Kidney (tissue), 14 donors: ENCODE results near the gene THSD4. TPM values are rescaled to one million over a fixed set of nuclear protein-coding genes. Genes with fewer than 3 reads are reported as not detected.
A peak's percentile ranks its signal among the peaks of the same experiment; 100 is the strongest.

Source experiments
- DNase-seq, 5 donors: peaks; one replicate each; pipeline ENCODE4 v3.0.0-alpha.2; 2013 to 2020
- FAIRE-seq: peaks from 2 replicates; lab custom pipeline; 2012; peaks lifted over from hg19 to GRCh38; lab: Jason Lieb, UNC
- H3K27ac ChIP-seq, 2 donors: one replicate each; pipeline ENCODE4 v1.7.0; 2013; ENCODE audit warnings: low read depth in 2 of 2, low read length in 2 of 2, inconsistent platforms in 1 of 2
- H3K27me3 ChIP-seq: one replicate; pipeline ENCODE4 v1.7.1; 2013; ENCODE audit warnings: low read length, inconsistent platforms; ENCODE audit not compliant: control insufficient read depth, insufficient read depth
- H3K36me3 ChIP-seq, 3 donors: one replicate each; pipeline versions ENCODE4 v1.7.0 to v1.7.1; 2013; ENCODE audit warnings: low read length in 3 of 3, control low read depth in 1 of 3, inconsistent platforms in 1 of 3; ENCODE audit not compliant: insufficient read depth in 3 of 3, control insufficient read depth in 2 of 3
- H3K4me1 ChIP-seq, 3 donors: one replicate each; pipeline versions ENCODE4 v1.7.0 to v1.7.1; 2013; ENCODE audit warnings: low read length in 3 of 3, inconsistent platforms in 1 of 3, low read depth in 1 of 3; ENCODE audit not compliant: control insufficient read depth in 2 of 3, insufficient read depth in 2 of 3
- H3K4me3 ChIP-seq, 3 donors: one replicate each; pipeline versions ENCODE4 v1.7.0 to v1.8.1; 2013; ENCODE audit warnings: low read length in 3 of 3, control low read depth in 1 of 3, inconsistent platforms in 1 of 3
- H3K9ac ChIP-seq, 3 donors: one replicate each; pipeline versions ENCODE4 v1.7.0 to v1.7.1; 2013; ENCODE audit warnings: low read length in 3 of 3, control low read depth in 1 of 3, inconsistent platforms in 1 of 3
- H3K9me3 ChIP-seq, 3 donors: one replicate each; pipeline versions ENCODE4 v1.7.0 to v1.7.1; 2013; ENCODE audit warnings: low read length in 3 of 3, control low read depth in 1 of 3, inconsistent platforms in 1 of 3; ENCODE audit not compliant: control insufficient read depth in 2 of 3, insufficient read depth in 1 of 3
- intact Hi-C: fragments of 100-400 bp; cut with DNase I; formaldehyde crosslinking; loops from one replicate; pipeline ENCODE4 v1.11.1; 2022
- polyA plus RNA-seq: library from polyadenylated mRNA; stranded (reverse); fragments of 350-450 nt; fragmentation: Illumina TruSeq; extraction: RNeasy Lipid Tissue Mini Kit (QIAGEN cat#74804); gene quantifications from one replicate; pipeline ENCODE4 v1.2.3, GENCODE V29; 2014; ENCODE audit warnings: low read depth, low replicate concordance; ENCODE audit not compliant: insufficient read depth
- total RNA-seq: library from RNA; stranded (reverse); fragmentation: NEBNext Ultra II Directional; extraction: Animal tissue kit (Norgen Biotek cat#: 25700); gene quantifications from one replicate; pipeline ENCODE4 v1.2.1, GENCODE V29; 2021
- TF ChIP-seq, protein P1 (sequence below): IDR thresholded peaks from 3 replicates; pipeline ENCODE4 v1.5.1; 2012; ENCODE audit warnings: mild to moderate bottlenecking, moderate library complexity, borderline replicate concordance; ENCODE audit not compliant: insufficient read depth; ENCODE audit errors: extremely low read depth
- donor health status: control.
- donor health status: control.
- donor health status: control.
- donor health status: control.
- donor health status: control.
- donor health status: DM: yes; HTN: yes; CAD: no.
- donor health status: Normal renal cell carcinoma (clear cell type).

THSD4 gene
- total and polyA plus RNA-seq, 2 donors from 2014 or later = 9.4 to 36.3 TPM

DNA sequence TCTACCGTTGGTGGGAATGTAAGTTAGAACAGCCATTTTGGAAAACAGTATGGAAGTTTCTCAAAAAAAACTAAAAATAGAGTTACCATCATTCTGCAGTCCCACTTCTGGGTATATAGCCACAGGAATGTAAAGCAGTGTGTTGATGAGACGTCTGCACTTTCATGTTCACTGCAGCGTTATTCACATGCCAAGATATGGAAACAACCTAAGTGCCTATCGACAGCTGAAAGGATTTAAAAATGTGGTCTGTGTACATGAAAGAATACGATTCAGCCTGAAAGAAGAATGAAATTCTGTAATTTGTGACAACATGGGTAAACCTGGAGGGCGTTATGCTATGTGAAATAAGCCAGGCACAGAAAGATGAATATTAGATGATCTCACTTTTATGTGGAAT lies 157.7 kb downstream of the THSD4 start:
- Histone ChIP-seq H3K4me1 (no peaks in the 10 kb centered on the region), H3K4me3 (no peak overlapping the region), H3K36me3 (no peaks in the 10 kb centered on the region), H3K27ac (no peak overlapping the region), H3K9ac (no peak overlapping the region), H3K9me3 (peaks cover 0 to 4% (median 0%) of the 10 kb centered on the region in 3 donors), H3K27me3 (no peaks in the 10 kb centered on the region)
- intact Hi-C loops = no loop called here
- DNase-seq = no peak
- no peak for FAIRE-seq
- TF ChIP-seq, protein P1, sequence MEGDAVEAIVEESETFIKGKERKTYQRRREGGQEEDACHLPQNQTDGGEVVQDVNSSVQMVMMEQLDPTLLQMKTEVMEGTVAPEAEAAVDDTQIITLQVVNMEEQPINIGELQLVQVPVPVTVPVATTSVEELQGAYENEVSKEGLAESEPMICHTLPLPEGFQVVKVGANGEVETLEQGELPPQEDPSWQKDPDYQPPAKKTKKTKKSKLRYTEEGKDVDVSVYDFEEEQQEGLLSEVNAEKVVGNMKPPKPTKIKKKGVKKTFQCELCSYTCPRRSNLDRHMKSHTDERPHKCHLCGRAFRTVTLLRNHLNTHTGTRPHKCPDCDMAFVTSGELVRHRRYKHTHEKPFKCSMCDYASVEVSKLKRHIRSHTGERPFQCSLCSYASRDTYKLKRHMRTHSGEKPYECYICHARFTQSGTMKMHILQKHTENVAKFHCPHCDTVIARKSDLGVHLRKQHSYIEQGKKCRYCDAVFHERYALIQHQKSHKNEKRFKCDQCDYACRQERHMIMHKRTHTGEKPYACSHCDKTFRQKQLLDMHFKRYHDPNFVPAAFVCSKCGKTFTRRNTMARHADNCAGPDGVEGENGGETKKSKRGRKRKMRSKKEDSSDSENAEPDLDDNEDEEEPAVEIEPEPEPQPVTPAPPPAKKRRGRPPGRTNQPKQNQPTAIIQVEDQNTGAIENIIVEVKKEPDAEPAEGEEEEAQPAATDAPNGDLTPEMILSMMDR = no peak

DNA sequence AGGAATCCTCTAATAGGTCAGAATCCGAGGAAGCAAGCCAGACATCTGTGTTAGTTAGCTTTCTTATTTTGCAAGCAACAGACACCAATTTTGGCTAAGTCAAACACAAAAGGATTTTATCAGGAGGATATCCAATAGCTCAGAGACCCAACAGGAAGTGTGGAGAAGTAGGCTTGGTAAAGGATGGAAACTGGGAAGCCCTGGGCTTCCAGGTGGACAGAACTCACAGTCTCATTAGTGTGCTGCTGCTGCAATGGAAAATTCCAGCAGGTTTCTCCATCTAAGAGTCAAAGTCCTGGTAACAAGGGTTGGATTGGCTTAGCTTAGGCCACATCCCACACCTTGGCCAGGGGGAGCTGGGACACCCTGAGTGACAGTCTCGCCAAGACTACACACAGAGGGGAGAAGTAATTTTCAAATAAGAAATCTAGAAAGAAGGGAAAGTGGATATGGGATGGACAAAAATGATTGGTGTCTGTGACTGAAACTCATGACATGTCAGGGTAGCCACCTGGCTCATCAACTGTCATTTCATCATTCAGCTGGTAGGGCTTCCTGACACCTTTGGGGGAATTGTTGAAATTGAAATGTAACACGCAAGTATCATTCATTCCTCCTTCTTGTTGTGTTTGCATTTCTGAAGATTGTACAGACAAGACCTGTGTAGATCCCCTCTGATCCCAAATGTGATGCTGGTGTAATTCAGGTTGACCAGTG lies 158.6 kb downstream of the THSD4 start:
- H3K9ac ChIP-seq = no peak overlapping the region
- H3K36me3 ChIP-seq = no peaks in the 10 kb centered on the region
- intact Hi-C loops = no loop called here
- peaks cover 0 to 4% (median 0%) of the 10 kb centered on the region in 3 donors for H3K9me3 ChIP-seq
- DNase-seq = no peak
- no peak for FAIRE-seq
- TF ChIP-seq, protein P1 = no peak
- no peak overlapping the region for H3K27ac ChIP-seq
- no peak overlapping the region for H3K4me3 ChIP-seq
- H3K4me1 ChIP-seq = peaks cover 0 to 7% (median 0%) of the 10 kb centered on the region in 3 donors
- H3K27me3 ChIP-seq = no peaks in the 10 kb centered on the region

DNA sequence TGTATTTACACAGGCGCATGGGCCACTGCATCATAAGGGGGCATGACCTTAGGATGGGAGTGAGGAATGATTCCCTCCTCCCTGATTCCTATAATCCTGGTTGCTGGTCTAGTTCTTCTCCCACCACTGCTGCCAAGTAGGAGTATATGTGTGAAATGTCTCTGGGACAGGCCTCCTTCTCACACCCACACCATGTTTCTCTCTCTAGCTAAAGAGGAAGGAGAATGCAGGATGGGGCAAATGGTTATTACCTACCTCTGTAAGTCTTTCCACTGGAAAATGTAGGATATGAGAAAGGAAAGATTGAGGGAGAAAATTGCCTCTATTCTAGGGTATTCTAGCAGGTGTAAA lies 159.2 kb downstream of the THSD4 start:
- Histone ChIP-seq H3K27me3 (no peaks in the 10 kb centered on the region), H3K9me3 (peaks cover 0 to 4% (median 0%) of the 10 kb centered on the region in 3 donors), H3K27ac (no peak overlapping the region), H3K4me3 (no peak overlapping the region), H3K4me1 (peaks cover 0 to 8% (median 0%) of the 10 kb centered on the region in 3 donors), H3K36me3 (no peaks in the 10 kb centered on the region), H3K9ac (no peak overlapping the region)
- FAIRE-seq (no peak), DNase-seq (no peak)
- intact Hi-C loops = no loop called here
- TF ChIP-seq, protein P1 = no peak

DNA sequence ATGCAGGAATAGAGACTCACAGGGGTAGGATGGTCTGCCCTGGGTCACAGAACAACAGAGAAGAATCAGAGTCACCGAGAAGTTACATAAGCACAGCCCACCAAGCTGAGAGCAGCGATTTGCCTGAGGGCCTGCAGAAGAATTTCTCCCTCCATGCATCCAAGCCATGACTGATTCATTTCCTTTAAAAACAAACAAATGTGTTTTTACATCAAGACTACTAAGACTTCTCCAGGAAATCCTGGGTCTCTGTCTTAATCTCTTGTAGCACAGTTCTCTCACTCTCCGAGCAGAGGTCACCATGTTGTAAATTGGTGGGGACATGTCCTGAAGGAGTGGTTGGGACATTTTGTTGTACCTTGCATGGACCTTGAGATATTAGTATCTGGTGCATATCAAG lies 159.8 kb downstream of the THSD4 start:
- intact Hi-C loops = no loop called here
- Histone ChIP-seq H3K9me3 (peaks cover 0 to 4% (median 0%) of the 10 kb centered on the region in 3 donors), H3K27me3 (no peaks in the 10 kb centered on the region), H3K27ac (no peak overlapping the region), H3K4me1 (peaks cover 0 to 8% (median 0%) of the 10 kb centered on the region in 3 donors), H3K36me3 (no peaks in the 10 kb centered on the region), H3K9ac (no peak overlapping the region), H3K4me3 (no peak overlapping the region)
- DNase-seq (peak in 1 of 5 donors; percentile 23), FAIRE-seq (no peak)
- TF ChIP-seq, protein P1 = no peak
